Chondrocyte (in vitro differentiated cells): ENCODE data around the gene PLEKHH1. TPM values are rescaled to one million over a fixed set of nuclear protein-coding genes. Genes with fewer than 3 reads are reported as not detected.

ENCODE experiments used
- DNase-seq: peaks from one replicate; pipeline ENCODE4 v3.0.0; 2021; ENCODE audit warnings: mixed read lengths, low spot score
- H3K27ac Mint-ChIP-seq: one replicate; pipeline ENCODE4 v1.8.0; 2021; ENCODE audit warnings: mild to moderate bottlenecking, moderate library complexity, mixed read lengths; ENCODE audit not compliant: unreplicated experiment
- H3K27me3 Mint-ChIP-seq: 2 replicates; pipeline ENCODE4 v1.8.0; 2021; ENCODE audit warnings: low read depth, mixed read lengths
- H3K36me3 Mint-ChIP-seq: 2 replicates; pipeline ENCODE4 v1.8.0; 2021; ENCODE audit warnings: low read depth, mixed read lengths
- H3K4me1 Mint-ChIP-seq: 2 replicates; pipeline ENCODE4 v1.8.0; 2021; ENCODE audit warnings: low read depth, mild to moderate bottlenecking, mixed read lengths
- H3K4me3 Mint-ChIP-seq: one replicate; pipeline ENCODE4 v1.8.0; 2021; ENCODE audit warnings: mild to moderate bottlenecking, moderate library complexity, mixed read lengths; ENCODE audit not compliant: unreplicated experiment
- H3K9me3 Mint-ChIP-seq: 2 replicates; pipeline ENCODE4 v1.8.0; 2021; ENCODE audit warnings: low read depth, mixed read lengths
- total RNA-seq: library from RNA; stranded (reverse); gene quantifications from 3 replicates; pipeline ENCODE4 v1.2.1, GENCODE V29; 2021
- TF ChIP-seq, protein P1 (sequence below): fragments of 200-600 bp; sonication (generic); IDR thresholded peaks from 2 replicates; pipeline ENCODE4 v1.5.0; 2021; ENCODE audit warnings: antibody characterized with exemption, mild to moderate bottlenecking, moderate library complexity

The PLEKHH1 gene
- total RNA-seq, 1 donor from 2014 or later: 2.8 TPM

DNA sequence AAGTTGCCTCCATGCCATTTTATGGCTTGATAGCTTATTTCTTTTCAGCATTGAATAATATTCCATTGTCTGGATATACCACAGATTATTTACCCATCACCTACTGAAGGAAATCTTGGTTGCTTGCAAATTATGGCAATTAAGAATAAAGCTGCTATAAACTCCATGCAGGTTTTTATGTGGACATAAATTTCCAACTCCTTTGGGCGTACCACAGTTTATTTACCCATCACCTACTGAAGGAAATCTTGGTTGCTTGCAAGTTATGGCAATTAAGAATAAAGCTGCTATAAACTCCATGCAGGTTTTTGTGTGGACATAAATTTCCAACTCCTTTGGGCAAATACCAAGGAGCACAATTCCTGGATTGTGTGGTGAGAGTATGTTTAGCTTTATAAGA, 12.6 kb upstream of the PLEKHH1 start:
- Mint-ChIP-seq H3K27ac (no peak overlapping the region), H3K36me3 (no peaks in the 10 kb centered on the region)
- TF ChIP-seq, protein P1, sequence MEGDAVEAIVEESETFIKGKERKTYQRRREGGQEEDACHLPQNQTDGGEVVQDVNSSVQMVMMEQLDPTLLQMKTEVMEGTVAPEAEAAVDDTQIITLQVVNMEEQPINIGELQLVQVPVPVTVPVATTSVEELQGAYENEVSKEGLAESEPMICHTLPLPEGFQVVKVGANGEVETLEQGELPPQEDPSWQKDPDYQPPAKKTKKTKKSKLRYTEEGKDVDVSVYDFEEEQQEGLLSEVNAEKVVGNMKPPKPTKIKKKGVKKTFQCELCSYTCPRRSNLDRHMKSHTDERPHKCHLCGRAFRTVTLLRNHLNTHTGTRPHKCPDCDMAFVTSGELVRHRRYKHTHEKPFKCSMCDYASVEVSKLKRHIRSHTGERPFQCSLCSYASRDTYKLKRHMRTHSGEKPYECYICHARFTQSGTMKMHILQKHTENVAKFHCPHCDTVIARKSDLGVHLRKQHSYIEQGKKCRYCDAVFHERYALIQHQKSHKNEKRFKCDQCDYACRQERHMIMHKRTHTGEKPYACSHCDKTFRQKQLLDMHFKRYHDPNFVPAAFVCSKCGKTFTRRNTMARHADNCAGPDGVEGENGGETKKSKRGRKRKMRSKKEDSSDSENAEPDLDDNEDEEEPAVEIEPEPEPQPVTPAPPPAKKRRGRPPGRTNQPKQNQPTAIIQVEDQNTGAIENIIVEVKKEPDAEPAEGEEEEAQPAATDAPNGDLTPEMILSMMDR: no peak

GRCh38 chr14:67522270-67522669, 10.8 kb upstream of the PLEKHH1 start:
- H3K27me3 Mint-ChIP-seq: peaks cover 52% of the 10 kb centered on the region

More for the DNA sequence above, 12.6 kb upstream of the PLEKHH1 start:
- H3K4me1 Mint-ChIP-seq: no peaks in the 10 kb centered on the region
- peaks cover 52% of the 10 kb centered on the region for H3K27me3 Mint-ChIP-seq
- no peak for DNase-seq
- no peaks in the 10 kb centered on the region for H3K9me3 Mint-ChIP-seq
- no peak overlapping the region for H3K4me3 Mint-ChIP-seq

GRCh38 chr14:67523764-67524633, 9.1 kb upstream of the PLEKHH1 start:
- H3K27me3 Mint-ChIP-seq: peaks cover 48% of the 10 kb centered on the region
- H3K4me3 Mint-ChIP-seq: no peak overlapping the region
- TF ChIP-seq, protein P1: no peak
- no peaks in the 10 kb centered on the region for H3K9me3 Mint-ChIP-seq
- no peak overlapping the region for H3K27ac Mint-ChIP-seq
- H3K4me1 Mint-ChIP-seq: no peaks in the 10 kb centered on the region
- H3K36me3 Mint-ChIP-seq: no peaks in the 10 kb centered on the region
- no peak for DNase-seq

More at GRCh38 chr14:67522270-67522669, 10.8 kb upstream of the PLEKHH1 start:
- TF ChIP-seq, protein P1: no peak
- Mint-ChIP-seq H3K9me3 (no peaks in the 10 kb centered on the region), H3K4me1 (no peaks in the 10 kb centered on the region), H3K4me3 (no peak overlapping the region), H3K36me3 (no peaks in the 10 kb centered on the region), H3K27ac (no peak overlapping the region)
- no peak for DNase-seq

- TF ChIP-seq, protein P1: no peak
- no peaks in the 10 kb centered on the region for H3K36me3 Mint-ChIP-seq
- no peaks in the 10 kb centered on the region for H3K4me1 Mint-ChIP-seq
- H3K27me3 Mint-ChIP-seq: peaks cover 44% of the 10 kb centered on the region
- no peak for DNase-seq
- no peak overlapping the region for H3K4me3 Mint-ChIP-seq
- H3K9me3 Mint-ChIP-seq: no peaks in the 10 kb centered on the region
- H3K27ac Mint-ChIP-seq: no peak overlapping the region
Measured at GRCh38 chr14:67524634-67524963, 8.5 kb upstream of the PLEKHH1 start.

GRCh38 chr14:67525389-67525788, 7.7 kb upstream of the PLEKHH1 start:
- Mint-ChIP-seq H3K27me3 (peaks cover 38% of the 10 kb centered on the region), H3K27ac (no peak overlapping the region), H3K36me3 (no peaks in the 10 kb centered on the region), H3K9me3 (no peaks in the 10 kb centered on the region), H3K4me1 (no peaks in the 10 kb centered on the region), H3K4me3 (no peak overlapping the region)
- DNase-seq: no peak
- TF ChIP-seq, protein P1: no peak
